Tibial nerve (tissue), 4 donors: Measurements from ENCODE around the gene ZNF112.

Experiments used
- CTCF ChIP-seq, 5 experiments: fragments of 200-600 bp in 3 of 5; fragments of 450-650 bp in 2 of 5; sonication (generic) in 3 of 5; IDR thresholded peaks; one replicate each; pipeline ENCODE4 v1.5.1; 2016 to 2019; ENCODE audit warnings: antibody characterized with exemption in 5 of 5, mild to moderate bottlenecking in 3 of 5, moderate library complexity in 2 of 5
- EP300 ChIP-seq, 2 donors: sonication (generic); formaldehyde crosslinking; IDR thresholded peaks; one replicate each; pipeline ENCODE4 v1.6.1; 2017; ENCODE audit warnings: antibody characterized with exemption in 2 of 2, mild to moderate bottlenecking in 1 of 2
- POLR2A ChIP-seq, 2 donors: fragments of 450-650 bp; IDR thresholded peaks; one replicate each; pipeline ENCODE4 v1.6.1; 2017; ENCODE audit warnings: antibody characterized with exemption in 2 of 2, mild to moderate bottlenecking in 2 of 2, moderate library complexity in 2 of 2

- TF ChIP-seq CTCF (IDR thresholded peaks at IDR 0.05) (no peak), EP300 (IDR thresholded peaks at IDR 0.05) (no peak), POLR2A (IDR thresholded peaks at IDR 0.05) (no peak)
Observed at GRCh38 chr19:44303976-44304568, 52.4 kb downstream of the ZNF112 start.
